ENCODE measurements around the gene ATP6V0A4.
"Not testable (repeated sequence)": the region's sequence is repeated elsewhere in the genome, so short reads cannot be mapped to it uniquely, and the experiment has no call there.

ATP6V0A4 gene

DNA sequence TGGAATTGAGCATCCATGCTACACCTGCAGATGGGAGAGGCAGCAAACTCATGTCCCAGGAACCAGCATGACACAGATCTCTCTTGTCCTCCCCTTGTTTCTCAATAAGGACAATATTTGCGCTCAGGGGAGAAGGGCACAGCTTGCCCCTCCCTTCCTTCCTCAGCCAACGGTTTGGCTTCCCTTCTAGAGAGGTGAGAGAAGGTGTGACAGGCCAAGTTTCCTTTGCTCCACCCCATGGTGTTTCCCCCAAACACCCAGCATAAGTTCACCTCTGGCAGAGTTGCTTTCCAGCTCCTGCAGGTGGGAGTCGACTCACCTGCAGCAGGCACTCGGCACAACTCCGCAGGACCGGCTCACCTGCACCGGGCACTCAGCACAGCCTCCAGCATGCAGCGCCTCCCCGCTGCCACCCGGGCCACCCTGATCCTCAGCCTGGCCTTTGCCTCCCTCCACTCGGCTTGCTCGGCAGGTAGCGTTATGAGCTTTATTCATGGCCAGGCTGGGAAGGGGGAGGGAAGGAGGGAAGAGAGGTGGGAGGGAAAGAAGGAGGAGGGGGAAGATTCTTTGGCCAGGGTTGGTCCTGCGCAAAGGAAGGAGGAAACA, at the start of gene ATP6V0A4, which contains the start of gene TMEM213:
Gene ATP6V0A4, minus strand, starts transcription at position 482 of the 606 bp plus-strand sequence. CDS start 26,949 bp downstream, outside the sequence.
Gene TMEM213, plus strand, starts transcription at position 280 of the 606 bp plus-strand sequence. Its CDS starts 111 bp downstream, at position 391.
- no peak for DNase-seq

DNA sequence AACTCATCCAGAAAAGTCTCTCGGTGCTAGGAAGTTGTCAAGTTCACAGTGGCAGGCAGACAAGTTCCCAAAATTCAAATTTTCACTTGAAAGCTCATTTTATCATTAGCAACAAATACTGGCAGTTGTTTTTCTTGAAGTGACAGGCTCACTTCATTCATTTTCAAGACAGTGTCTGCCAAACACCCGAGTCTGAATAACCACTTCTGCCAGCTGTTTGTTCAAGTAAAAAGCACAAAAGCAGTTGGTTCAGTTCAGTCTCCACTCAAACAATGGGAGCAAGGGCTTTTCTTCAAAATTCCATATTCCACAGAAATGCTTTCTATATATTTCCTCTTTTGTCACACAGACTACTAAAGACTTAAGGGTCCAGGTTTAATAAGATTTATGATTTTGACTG, 47.7 kb upstream of the ATP6V0A4 start:
- DNase-seq: no peak

DNA sequence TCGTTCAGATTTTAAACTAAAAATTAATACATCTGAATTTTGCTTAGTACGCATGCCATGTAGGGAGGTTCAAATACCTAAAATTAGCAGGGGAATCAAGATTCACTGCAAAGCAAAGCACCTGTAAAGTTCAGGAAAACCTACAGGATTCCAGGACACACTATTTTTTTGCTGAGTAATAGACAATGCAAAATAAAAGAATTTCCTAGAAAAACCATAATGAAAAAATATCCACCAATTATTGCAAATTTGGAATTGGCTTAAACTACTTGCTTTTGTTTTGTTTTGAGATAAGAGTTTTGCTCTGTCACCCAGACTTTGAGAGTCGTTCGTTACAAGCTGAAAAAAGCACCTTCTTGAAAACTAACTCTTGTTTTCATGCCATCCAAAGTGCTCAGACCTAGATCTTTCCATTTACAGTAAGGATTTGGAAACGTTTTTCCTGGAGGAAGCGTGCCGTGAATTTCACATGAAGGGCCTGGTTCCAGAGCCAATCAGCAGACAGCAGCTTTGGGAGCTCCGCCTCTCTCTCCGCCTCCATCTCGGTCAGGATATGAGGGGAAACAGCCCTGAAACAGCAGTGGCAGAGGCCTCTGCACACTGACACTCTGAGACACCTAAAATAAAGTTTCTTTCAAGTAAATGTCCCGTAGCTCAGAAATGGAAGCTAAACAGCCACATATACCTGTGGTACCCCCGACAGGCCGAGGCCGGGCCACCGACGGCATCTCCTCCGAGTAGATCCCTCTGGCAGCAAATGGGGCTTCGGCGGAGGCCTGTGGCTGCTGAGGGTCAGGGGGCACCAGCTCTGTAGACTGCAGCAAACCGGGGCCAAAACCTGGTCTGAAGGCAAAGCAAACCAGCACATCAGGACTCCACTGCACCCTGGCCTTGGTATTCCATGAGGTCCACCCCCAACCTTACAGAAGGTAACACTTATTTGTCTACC, 45.9 kb upstream of the ATP6V0A4 start:
- no peak for DNase-seq

DNA sequence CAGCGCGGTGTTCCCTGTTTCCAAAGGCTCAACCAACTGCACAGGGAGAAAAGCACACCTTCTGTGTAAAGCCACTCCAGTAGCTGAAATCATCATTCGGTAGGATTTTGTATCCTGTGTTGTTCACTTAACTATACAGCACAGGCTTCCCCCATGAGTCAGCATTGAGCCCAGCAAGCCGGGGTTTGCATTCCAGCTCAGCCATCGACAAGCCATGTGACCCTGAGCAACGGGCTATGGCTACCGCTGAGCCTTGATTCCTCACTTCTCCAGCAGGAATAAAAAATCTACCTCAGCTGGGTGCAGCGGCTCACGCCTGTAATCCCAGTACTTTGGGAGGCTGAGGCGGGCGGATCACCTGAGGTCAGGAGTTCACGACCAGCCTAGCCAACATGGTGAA, 44.1 kb upstream of the ATP6V0A4 start:
- no peak for DNase-seq

DNA sequence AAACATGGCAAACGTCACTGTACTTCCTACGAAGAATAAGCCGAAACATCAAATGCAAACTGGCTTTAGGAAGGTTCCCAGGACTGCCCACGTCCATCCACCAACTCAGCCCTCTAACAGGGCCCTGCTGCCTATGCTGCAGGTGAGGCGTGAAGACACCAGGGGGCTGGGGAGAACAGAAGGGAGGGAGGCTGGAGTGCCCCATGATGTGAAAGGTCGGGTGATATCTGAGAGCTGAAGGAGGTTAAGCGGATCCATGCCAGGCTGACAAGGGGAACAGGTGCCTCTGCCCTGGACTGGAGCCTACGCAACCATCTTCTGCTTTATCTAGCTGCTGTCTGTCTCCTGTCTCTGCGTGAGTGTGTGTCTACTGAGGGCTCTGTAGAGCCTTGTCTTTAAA, 40.2 kb upstream of the ATP6V0A4 start:
- peak in 1 of 2 experiments; percentile 37 for DNase-seq

DNA sequence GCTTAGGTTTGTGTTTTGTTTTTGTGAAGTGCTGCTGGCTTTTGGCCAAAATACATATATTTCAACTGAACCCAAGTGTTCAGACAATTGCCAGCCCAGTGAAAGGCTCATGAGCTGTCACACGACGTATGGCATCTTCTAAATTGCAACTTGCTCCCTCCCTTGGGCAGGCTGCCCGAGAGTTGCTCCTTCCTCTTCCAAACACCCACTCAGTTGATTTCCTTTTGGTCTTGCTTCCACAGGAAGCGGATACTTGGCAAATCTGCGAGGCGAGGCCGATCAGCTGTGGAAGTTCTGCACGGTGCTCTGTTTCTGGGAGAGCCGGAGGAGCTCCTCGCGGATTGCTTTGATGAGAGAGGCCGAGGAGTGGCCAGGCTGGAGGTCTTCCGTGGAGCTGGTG, 39.6 kb upstream of the ATP6V0A4 start:
- no peak for DNase-seq

DNA sequence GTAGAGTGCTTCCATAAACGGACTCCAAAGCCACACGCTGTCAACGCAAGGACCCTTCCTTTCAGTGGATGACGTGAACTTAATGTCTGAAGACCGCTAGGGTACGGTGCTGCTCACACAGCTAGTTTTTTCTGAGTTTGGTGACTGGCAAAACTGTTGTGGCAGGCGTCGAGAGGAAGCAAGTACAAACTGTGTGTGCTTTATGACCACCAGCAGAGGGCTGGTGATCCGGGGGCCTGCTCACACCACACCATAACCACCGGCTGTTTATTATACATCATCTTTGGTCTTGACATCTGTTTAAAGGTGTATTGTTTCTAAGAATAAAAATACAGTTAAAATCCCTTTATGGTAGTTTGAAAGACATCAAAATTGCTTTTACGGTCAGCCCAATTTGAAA, 37.1 kb upstream of the ATP6V0A4 start:
- DNase-seq: no peak

DNA sequence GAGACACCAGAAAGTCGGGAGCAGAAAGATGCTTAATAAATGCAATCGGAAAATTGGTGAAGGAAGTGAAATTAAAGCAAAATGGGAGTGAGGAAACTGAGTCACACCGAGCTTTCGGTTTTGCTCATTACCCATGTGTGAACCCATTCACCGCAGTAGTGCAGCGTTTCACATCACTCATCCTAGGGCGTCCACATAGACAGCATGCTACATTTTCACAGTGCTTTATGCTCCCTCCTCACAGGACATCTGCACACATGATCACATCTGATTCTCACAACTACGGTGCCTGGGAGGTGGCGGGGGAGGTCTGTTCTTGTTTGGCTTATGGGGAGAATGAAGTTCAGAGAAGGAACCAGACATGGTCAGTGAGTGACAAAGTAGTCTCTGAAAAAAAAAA, 36.6 kb upstream of the ATP6V0A4 start:
- no peak for DNase-seq

DNA sequence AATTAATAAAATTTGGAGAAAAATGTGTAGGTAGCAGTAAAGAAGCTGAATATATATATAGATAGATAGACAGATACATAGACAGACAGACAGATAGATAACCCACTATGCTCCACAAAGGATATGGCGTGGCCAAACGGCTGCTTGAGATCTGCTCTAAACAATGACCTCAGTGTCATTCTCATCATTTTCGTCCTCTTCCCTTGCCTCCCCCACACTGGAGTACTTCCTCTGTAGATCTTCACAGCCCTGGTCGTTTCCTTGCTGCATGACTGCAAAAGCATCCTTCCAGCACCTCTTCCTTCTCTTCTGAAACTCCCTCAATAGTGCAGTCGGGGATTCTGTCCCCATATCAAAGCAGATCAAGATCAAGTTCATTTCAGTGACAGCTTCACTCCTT, 35.6 kb upstream of the ATP6V0A4 start:
- no peak for DNase-seq

DNA sequence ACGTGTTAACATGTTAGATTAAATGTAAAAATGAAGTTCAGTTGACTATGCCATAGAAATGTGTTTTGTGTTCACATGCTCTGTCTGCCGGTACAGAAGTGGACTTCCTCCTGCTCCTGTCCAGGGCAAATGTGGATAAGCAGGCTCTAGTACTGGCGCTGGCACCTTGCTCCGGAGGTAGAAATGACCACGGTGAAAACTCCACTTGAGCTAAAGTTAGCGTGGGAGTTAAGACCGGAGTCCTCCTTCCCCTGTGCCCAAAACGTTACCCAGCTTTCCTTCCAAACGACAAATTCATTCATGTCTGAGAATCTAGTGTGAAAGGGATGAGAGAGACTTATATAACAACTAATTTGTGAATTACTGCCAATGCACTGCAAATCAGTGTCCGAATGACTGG, 35.0 kb upstream of the ATP6V0A4 start:
- no peak for DNase-seq

DNA sequence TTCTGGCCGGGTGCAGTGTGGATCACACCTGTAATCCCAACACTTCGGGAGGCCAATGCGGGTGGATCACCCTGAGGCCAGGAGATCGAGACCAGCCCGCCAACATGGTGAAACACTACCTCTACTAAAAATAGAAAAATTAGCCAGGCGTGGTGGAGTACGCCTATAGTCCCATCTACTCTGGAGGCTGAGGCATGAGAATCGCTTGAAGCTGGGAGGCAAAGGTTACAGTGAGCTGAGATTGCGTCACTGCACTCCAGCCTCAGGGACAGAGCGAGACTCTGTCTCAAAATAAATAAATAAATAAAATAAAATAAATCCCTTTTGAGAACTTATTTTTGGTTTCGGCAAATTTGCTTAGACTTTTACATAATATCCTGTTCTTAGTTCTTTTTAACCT, 31.3 kb upstream of the ATP6V0A4 start:
- DNase-seq: no peak

DNA sequence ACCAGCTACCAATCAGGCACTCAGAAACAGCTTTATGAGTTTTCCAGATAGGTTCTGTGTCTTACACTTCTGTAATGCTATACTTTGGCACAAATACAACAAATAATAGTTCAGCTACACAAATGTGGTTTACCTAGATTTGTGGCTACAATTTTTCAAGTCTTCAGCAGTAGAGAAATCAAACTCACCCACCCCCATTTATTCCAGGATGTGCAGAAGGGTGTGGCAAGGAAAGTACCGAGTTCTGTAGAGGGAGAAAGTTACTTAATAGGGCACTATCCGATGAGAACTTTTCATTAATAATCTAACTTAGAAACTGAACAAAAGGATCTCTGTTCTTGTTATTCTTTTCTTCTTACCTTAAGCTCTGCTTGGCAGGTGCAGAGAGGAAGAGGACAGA, 30.3 kb upstream of the ATP6V0A4 start:
- no peak for DNase-seq

DNA sequence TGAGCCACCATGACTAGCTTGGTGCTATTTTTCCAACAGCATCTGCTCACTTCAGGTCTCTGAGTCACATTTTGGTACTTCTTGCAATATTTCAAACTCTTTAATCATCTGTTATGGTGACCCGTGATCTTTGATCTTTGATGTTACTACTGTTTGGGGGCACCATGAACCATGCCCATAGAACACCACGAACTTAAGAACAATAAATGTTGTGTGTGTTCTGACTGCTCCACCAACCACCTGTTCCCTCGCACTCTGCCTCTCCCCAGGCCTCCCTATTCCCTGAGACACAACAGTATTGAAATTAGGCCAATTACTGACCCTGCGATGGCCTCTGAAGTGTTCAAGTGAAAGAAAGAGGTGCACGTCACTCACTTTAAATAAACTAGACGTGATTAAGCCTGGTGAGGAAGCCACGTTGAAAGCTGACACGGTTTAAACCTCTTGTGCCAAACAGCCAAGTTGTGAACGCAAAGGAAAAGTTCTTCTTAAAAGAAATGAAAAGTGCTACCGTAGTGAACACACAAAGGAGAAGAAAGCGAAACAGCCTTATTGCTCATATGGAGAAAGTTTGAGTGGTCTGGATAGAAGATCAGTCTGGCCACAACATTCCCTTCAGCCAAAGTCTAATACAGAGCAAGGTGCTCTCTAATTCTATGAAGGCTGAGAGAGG, 27.2 kb upstream of the ATP6V0A4 start:
- DNase-seq: no peak

DNA sequence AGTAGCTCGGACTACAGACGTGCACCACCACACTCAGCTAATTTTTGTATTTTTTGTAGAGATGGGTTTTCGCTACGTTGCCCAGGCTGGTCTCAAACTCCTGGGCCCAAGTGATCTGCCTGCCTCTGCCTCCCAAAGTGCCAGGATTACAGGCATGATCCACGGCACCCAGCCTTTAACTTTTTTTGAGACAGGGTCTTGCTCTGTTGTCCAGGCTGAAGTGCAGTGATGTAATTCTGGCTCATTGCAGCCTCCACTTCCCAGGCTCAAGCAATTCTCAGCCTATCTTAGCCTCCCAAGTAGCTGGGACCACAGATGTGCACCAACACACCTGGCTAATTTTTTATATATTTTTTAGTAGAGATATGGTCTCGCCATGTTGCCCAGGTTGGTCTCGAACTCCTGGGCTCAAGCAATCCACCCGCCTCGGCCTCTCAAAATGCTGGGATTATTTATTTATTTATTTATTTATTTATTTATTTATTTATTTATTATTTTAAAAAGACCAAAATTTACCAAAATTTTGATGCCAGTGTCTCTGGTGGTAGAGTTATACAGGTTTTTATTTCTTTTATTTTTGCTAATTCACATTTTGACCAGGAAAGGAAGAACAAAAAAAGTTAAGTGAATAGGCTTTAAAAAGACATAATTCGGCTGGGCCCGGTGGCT, 25.0 kb upstream of the ATP6V0A4 start:
- DNase-seq: no peak

DNA sequence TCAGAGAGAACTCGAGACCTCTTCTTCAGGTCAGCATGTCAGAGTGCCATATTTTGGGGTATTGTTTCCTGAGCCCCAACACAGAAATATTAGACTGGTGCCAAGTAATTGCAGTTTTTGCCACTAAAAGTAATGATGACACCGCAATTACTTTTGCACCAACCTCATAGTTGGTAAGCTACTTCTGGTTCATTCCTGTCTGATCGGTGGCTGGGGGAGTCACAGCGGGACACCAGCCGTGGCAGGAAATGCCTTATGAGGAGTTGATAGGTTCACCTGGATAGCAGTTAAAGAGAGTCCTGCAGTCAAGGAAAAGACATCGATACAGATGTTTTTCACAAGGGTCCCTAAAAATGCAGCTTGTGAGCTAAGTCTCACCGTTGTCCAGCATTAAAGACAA, 23.9 kb upstream of the ATP6V0A4 start:
- DNase-seq: no peak

DNA sequence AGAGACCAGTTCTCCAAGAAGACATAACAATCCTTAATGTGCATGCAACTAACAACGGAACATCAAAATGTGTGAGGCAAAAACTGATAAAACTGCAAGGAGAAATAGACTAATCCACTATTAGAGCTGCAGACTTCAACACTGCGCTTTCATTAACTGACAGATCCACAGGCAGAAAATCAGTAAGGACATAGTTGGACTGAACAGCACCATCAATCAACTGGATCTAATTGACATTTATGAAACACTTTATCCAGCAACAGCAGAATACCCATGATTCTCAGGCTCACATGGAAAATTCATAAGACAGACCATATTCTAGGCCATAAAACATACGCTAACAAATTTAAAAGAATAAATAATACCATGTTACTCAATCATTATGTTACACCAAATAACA, 21.6 kb upstream of the ATP6V0A4 start:
- DNase-seq: no peak

DNA sequence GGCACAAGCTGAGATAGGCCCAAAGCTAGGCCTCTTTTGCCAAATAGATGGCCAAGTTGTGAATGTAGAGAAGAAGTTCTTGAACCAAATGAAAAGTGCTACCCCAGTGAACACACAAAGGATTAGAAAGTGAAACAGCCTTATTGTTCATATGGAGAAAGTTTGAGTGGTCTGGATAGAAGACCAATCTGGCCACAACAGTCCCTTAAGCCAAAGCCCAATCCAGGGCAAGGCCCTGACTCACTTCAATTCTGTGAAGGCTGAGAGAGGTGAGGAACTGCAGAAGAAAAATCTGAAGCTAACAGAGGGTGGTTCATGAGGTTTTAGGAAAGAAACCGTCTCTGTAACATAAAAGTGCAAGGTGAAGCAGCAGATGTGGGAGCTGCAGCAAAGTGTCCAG, 18.7 kb upstream of the ATP6V0A4 start:
- no peak for DNase-seq

DNA sequence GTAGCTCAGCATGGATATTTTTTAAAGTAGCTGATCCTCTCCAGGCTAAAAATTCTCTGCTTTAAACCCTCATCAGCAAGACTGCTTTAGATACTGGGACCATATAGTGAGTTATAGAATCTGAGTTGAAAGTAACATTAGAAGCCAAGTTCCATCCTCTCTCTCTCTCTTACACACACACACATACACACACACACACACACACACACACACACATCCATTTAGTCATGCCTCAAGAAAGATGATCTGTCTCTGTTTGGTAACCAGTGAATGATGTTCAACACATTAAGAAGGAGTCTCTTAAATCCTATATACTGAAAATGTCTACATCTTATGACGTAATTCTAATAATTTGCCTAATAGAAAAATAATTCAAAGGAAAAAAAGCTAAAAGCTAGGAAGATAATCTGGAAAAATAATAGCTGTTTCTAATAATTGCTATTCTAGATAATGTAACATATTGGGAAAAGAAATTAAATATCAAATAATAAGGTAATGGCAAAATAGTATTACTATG, 16.9 kb upstream of the ATP6V0A4 start:
- no peak for DNase-seq

DNA sequence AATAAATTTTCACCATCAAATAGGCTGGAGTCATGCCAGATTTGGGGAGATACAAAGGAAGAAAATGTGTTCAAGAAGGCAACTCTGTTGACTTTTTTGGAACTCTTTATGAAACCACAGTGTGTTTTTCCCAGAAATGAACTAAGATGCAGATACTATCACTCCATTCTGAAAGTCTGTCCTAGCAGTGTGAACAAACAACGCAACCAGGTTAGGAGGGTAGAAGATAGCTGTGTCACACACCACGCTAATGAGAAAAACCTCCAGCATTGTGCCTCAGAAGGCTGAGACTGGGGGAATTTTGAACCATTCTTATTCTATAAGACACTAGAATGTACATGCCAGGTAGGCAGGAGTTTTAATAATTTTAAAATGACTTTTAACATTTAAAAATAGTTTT, 15.9 kb upstream of the ATP6V0A4 start:
- no peak for DNase-seq

DNA sequence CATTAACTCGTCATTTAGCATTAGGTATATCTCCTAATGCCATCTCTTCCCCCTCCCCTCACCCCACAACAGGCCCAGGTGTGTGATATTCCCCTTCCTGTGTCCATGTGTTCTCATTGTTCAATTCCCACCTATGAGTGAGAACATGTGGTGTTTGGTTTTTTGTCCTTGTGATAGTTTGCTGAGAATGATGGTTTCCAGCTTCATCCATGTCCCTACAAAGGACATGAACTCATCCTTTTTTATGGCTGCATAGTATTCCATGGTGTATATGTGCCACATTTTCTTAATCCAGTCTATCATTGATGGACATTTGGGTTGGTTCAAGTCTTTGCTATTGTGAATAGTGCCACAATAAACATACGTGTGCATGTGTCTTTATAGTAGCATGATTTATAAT, 13.3 kb upstream of the ATP6V0A4 start:
- not testable (repeated sequence) for DNase-seq

DNA sequence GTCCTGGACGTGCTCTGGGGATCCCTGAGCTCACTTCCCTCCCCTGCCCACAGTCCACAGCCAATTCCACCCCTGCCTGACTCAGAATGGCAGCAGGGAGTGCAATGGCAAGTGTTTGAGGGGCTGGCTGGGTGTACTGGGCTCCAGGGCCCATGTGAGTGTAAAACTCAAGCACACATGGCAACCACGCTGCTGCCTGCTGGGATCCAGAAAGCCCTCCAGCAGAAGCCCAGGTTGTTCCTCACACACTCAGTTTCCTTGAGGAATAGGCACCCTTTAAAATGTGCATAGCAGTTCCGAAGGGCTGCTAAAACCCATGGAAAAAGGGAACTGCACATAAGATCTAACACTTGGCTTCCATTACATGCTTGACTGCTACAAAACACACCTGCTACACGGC, 11.3 kb upstream of the ATP6V0A4 start:
- no peak for DNase-seq

DNA sequence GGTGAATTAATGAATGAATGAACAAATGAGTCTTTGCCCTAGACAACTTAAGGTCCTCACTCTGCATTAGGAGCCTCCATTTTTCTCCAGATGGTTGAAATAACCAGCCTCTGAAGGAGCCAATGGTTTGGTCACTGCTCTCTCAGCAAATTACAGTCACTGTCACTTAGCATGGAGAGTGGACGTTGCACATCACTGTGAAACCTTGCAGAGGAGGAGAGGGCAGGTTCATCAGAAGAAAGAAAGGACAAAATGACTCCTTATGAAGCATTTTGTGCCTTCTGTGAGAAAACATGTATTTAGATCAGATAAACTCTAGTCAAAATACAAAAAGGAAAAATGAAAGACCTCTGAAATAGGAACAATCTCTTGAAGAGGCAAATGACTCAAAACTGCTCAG, 6.6 kb upstream of the ATP6V0A4 start:
- DNase-seq: no peak

DNA sequence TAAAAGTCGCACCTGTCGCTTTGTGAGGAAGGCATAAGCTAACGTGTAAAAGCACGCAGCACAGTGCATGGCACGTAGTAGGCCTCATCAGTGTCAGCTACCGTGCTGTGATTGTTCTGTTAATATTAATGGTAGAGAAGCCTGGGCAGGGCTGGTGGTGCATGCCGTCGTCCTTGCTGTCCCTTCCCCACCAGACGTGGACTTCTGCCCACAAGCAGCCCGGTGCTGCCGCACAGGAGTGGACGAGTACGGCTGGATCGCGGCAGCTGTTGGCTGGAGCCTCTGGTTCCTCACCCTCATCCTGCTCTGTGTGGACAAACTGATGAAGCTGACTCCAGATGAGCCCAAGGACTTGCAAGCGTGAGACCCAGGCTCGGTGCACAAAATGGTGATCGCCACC, 4.7 kb upstream of the ATP6V0A4 start:
- DNase-seq: no peak

Measured in NCI-H187 (cell line).